GM12892 (cell line): Measurements from ENCODE around the gene RBM6.

Experiments
- POLR2A ChIP-seq: IDR thresholded peaks from 2 replicates; pipeline ENCODE4 v1.6.1; 2011; ENCODE audit warnings: low read depth, low read length, control low read depth
- POLR2AphosphoS5 ChIP-seq: IDR thresholded peaks from 2 replicates; pipeline ENCODE4 v1.6.1; 2011; ENCODE audit warnings: low read depth, low read length, control low read depth

DNA sequence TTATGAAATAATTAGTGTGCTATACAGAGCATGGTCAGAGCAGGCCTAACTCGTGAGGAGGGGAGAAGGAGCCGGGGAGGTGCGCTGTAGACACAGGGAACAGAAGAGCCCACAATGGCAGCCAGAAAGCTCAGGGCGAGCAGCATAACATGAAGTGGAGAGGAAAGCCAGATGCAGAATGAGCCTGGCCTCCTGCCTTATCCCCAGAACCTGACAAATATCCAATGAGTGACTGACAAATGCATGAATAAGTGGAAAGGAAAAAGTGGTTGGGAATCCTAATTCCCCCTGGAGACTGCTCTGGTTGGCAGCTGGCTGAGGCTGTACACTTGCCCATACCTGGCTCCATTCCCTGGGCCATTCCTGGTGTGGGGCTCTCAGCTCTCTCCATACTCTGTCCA, 27.1 kb upstream of the RBM6 start:
- TF ChIP-seq POLR2AphosphoS5: no peak
- TF ChIP-seq POLR2A: no peak
